C4-2B (cell line): ENCODE measurements around the gene KIRREL2.

Source experiments
- ZFX ChIP-seq: fragments of 450-650 bp; IDR thresholded peaks from 2 replicates; pipeline ENCODE4 v1.6.1; 2017
- TF ChIP-seq, protein P1 (sequence below): fragments of 450-650 bp; conservative IDR thresholded peaks from 2 replicates; pipeline ENCODE4 v1.5.1; 2017; ENCODE audit warnings: mild to moderate bottlenecking

DNA sequence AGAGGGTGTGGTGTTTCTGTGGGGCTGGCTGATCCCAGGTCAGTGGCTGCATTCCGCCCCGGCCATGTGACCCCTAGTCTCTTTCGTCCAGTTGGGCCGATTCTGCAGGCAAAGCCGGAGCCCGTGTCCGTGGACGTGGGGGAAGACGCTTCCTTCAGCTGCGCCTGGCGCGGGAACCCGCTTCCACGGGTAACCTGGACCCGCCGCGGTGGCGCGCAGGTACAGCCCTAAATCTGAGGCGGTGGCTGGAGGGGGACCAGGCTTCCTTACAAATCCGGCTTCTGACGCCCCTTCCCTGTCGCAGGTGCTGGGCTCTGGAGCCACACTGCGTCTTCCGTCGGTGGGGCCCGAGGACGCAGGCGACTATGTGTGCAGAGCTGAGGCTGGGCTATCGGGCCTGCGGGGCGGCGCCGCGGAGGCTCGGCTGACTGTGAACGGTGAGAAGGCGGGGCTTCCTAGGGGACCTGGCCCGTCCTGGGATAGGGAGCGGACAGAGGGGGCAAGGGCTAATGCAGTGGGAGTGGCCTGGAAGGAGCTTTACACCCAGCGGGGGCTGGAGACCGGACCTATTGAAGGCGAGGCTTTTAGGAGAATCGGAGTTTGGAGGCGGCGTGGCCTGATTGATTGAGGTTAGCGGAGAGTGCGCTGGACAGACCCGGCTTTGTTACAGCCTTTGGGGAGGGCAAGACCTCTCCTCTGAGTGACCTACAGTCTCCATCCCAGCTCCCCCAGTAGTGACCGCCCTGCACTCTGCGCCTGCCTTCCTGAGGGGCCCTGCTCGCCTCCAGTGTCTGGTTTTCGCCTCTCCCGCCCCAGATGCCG is 4.3 kb downstream of the KIRREL2 start:
- TF ChIP-seq, protein P1, sequence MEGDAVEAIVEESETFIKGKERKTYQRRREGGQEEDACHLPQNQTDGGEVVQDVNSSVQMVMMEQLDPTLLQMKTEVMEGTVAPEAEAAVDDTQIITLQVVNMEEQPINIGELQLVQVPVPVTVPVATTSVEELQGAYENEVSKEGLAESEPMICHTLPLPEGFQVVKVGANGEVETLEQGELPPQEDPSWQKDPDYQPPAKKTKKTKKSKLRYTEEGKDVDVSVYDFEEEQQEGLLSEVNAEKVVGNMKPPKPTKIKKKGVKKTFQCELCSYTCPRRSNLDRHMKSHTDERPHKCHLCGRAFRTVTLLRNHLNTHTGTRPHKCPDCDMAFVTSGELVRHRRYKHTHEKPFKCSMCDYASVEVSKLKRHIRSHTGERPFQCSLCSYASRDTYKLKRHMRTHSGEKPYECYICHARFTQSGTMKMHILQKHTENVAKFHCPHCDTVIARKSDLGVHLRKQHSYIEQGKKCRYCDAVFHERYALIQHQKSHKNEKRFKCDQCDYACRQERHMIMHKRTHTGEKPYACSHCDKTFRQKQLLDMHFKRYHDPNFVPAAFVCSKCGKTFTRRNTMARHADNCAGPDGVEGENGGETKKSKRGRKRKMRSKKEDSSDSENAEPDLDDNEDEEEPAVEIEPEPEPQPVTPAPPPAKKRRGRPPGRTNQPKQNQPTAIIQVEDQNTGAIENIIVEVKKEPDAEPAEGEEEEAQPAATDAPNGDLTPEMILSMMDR, result no peak
- TF ChIP-seq ZFX, result no peak
